Esophagus muscularis mucosa (tissue), 4 donors: ENCODE results near the gene STARD5.

Experiments used
- CTCF ChIP-seq, 3 experiments: fragments of 200-600 bp in 2 of 3; fragments of 450-650 bp in 1 of 3; sonication (generic) in 2 of 3; IDR thresholded peaks; one replicate each; pipeline ENCODE4 v1.5.1; 2017 to 2019; ENCODE audit warnings: antibody characterized with exemption in 3 of 3, mild to moderate bottlenecking in 2 of 3, moderate library complexity in 1 of 3
- EP300 ChIP-seq: sonication (generic); formaldehyde crosslinking; IDR thresholded peaks from one replicate; pipeline ENCODE4 v1.6.1; 2017; ENCODE audit warnings: antibody characterized with exemption
- POLR2A ChIP-seq: fragments of 450-650 bp; IDR thresholded peaks from one replicate; pipeline ENCODE4 v1.6.1; 2017; ENCODE audit warnings: antibody characterized with exemption, moderate library complexity, mild to moderate bottlenecking, low read depth
- POLR2AphosphoS5 ChIP-seq, 2 donors: sonication (generic); formaldehyde crosslinking; IDR thresholded peaks; one replicate each; pipeline ENCODE4 v1.6.1; 2017; ENCODE audit warnings: antibody characterized with exemption in 2 of 2

- TF ChIP-seq CTCF (IDR thresholded peaks at IDR 0.05), result no peak
- no peak for TF ChIP-seq POLR2AphosphoS5 (IDR thresholded peaks at IDR 0.05)
- TF ChIP-seq EP300, result no peak
- TF ChIP-seq POLR2A, result no peak
Measured at GRCh38 chr15:81296186-81296585, 27.8 kb downstream of the STARD5 start.
